C4-2B (cell line): ENCODE measurements around the gene DOCK9.

ENCODE experiments used
- ZFX ChIP-seq: fragments of 450-650 bp; IDR thresholded peaks from 2 replicates; pipeline ENCODE4 v1.6.1; 2017
- TF ChIP-seq, protein P1 (sequence below): fragments of 450-650 bp; conservative IDR thresholded peaks from 2 replicates; pipeline ENCODE4 v1.5.1; 2017; ENCODE audit warnings: mild to moderate bottlenecking

GRCh38 chr13:98749501-98749900 is 228.4 kb downstream of the DOCK9 start:
- no peak for TF ChIP-seq ZFX
- TF ChIP-seq, protein P1, sequence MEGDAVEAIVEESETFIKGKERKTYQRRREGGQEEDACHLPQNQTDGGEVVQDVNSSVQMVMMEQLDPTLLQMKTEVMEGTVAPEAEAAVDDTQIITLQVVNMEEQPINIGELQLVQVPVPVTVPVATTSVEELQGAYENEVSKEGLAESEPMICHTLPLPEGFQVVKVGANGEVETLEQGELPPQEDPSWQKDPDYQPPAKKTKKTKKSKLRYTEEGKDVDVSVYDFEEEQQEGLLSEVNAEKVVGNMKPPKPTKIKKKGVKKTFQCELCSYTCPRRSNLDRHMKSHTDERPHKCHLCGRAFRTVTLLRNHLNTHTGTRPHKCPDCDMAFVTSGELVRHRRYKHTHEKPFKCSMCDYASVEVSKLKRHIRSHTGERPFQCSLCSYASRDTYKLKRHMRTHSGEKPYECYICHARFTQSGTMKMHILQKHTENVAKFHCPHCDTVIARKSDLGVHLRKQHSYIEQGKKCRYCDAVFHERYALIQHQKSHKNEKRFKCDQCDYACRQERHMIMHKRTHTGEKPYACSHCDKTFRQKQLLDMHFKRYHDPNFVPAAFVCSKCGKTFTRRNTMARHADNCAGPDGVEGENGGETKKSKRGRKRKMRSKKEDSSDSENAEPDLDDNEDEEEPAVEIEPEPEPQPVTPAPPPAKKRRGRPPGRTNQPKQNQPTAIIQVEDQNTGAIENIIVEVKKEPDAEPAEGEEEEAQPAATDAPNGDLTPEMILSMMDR: no peak
